Right forelimb (tissue), 1 donor: ENCODE measurements around the gene BEND6.

ENCODE experiments used
- DNase-seq: peaks from one replicate; pipeline ENCODE4 v3.0.0-alpha.2; 2018

Gene BEND6

GRCh38 chr6:56940977-56941376 lies 13.9 kb upstream of the BEND6 start:
- no peak for DNase-seq

- DNase-seq = no peak
Observed at GRCh38 chr6:56944661-56945060, 10.2 kb upstream of the BEND6 start.

- no peak for DNase-seq
Observed at GRCh38 chr6:56946368-56946767, 8.5 kb upstream of the BEND6 start.

GRCh38 chr6:56947924-56948323 lies 7.0 kb upstream of the BEND6 start:
- no peak for DNase-seq

- DNase-seq = no peak
Observed at GRCh38 chr6:56949265-56949664, 5.6 kb upstream of the BEND6 start.

- no peak for DNase-seq
Observed at GRCh38 chr6:56949925-56950495, 4.9 kb upstream of the BEND6 start.

- no peak for DNase-seq
Observed at GRCh38 chr6:56951049-56951831, 3.7 kb upstream of the BEND6 start.

GRCh38 chr6:56953597-56954402 lies 1.1 kb upstream of the BEND6 start:
- DNase-seq = no peak

- DNase-seq = peak; percentile 85
Observed at GRCh38 chr6:56955171-56956155, 556 bp downstream of the BEND6 start.

- no peak for DNase-seq
Observed at GRCh38 chr6:56956491-56956890, 1.6 kb downstream of the BEND6 start.

GRCh38 chr6:56957856-56958255 lies 2.9 kb downstream of the BEND6 start:
- no peak for DNase-seq

GRCh38 chr6:56958481-56958880 lies 3.6 kb downstream of the BEND6 start:
- DNase-seq = no peak

- no peak for DNase-seq
Observed at GRCh38 chr6:56959094-56959493, 4.2 kb downstream of the BEND6 start.

GRCh38 chr6:56959938-56960337 lies 5.0 kb downstream of the BEND6 start:
- no peak for DNase-seq

GRCh38 chr6:56961151-56961550 lies 6.2 kb downstream of the BEND6 start:
- no peak for DNase-seq

GRCh38 chr6:56962441-56962840 lies 7.5 kb downstream of the BEND6 start:
- no peak for DNase-seq

GRCh38 chr6:56963043-56963442 lies 8.1 kb downstream of the BEND6 start:
- no peak for DNase-seq

- DNase-seq = no peak
Observed at GRCh38 chr6:56963793-56964192, 8.9 kb downstream of the BEND6 start.

GRCh38 chr6:56965126-56965525 lies 10.2 kb downstream of the BEND6 start:
- no peak for DNase-seq

- DNase-seq = no peak
Observed at GRCh38 chr6:56970849-56971248, 15.9 kb downstream of the BEND6 start.

GRCh38 chr6:56977192-56977591 lies 22.3 kb downstream of the BEND6 start:
- DNase-seq = no peak

- DNase-seq = no peak
Observed at GRCh38 chr6:56978530-56978929, 23.6 kb downstream of the BEND6 start.

GRCh38 chr6:56984361-56984760 lies 29.5 kb downstream of the BEND6 start:
- no peak for DNase-seq
